Sigmoid colon (tissue), 4 donors: ENCODE data around the gene MAP2.

Experiments used
- EP300 ChIP-seq, 4 donors: sonication (generic); formaldehyde crosslinking; IDR thresholded peaks; one replicate each; pipeline ENCODE4 v1.6.1; 2017; ENCODE audit warnings: antibody characterized with exemption in 4 of 4
- POLR2A ChIP-seq, 2 donors: fragments of 450-650 bp; IDR thresholded peaks; one replicate each; pipeline ENCODE4 v1.6.1; 2016; ENCODE audit warnings: antibody characterized with exemption in 2 of 2, mild to moderate bottlenecking in 2 of 2, moderate library complexity in 2 of 2
- POLR2AphosphoS5 ChIP-seq, 4 donors: sonication (generic); formaldehyde crosslinking; IDR thresholded peaks; one replicate each; pipeline ENCODE4 v1.6.1; 2017; ENCODE audit warnings: antibody characterized with exemption in 4 of 4
- TF ChIP-seq, protein P1 (sequence below), 4 experiments: fragments of 450-650 bp in 3 of 4; fragments of 200-600 bp in 1 of 4; IDR thresholded peaks; one replicate each; pipeline ENCODE4 v1.5.1; 2016 to 2019; ENCODE audit warnings: antibody characterized with exemption in 4 of 4, mild to moderate bottlenecking in 3 of 4, moderate library complexity in 2 of 4

GRCh38 chr2:209696836-209697711, 273.2 kb downstream of the MAP2 start:
- TF ChIP-seq, protein P1, sequence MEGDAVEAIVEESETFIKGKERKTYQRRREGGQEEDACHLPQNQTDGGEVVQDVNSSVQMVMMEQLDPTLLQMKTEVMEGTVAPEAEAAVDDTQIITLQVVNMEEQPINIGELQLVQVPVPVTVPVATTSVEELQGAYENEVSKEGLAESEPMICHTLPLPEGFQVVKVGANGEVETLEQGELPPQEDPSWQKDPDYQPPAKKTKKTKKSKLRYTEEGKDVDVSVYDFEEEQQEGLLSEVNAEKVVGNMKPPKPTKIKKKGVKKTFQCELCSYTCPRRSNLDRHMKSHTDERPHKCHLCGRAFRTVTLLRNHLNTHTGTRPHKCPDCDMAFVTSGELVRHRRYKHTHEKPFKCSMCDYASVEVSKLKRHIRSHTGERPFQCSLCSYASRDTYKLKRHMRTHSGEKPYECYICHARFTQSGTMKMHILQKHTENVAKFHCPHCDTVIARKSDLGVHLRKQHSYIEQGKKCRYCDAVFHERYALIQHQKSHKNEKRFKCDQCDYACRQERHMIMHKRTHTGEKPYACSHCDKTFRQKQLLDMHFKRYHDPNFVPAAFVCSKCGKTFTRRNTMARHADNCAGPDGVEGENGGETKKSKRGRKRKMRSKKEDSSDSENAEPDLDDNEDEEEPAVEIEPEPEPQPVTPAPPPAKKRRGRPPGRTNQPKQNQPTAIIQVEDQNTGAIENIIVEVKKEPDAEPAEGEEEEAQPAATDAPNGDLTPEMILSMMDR (IDR thresholded peaks at IDR 0.05), result no peak
- TF ChIP-seq POLR2A (IDR thresholded peaks at IDR 0.05) (no peak), POLR2AphosphoS5 (IDR thresholded peaks at IDR 0.05) (no peak), EP300 (IDR thresholded peaks at IDR 0.05) (no peak)
